GM19025 (cell line): ENCODE data around the gene OR2F2.

Source experiments
- ATAC-seq: cut with Tn5 transposase; IDR thresholded peaks from one replicate; pipeline ENCODE4 v1.9.1; 2021; ENCODE audit warnings: mild to moderate bottlenecking, low read depth, moderate library complexity; ENCODE audit not compliant: unreplicated experiment

OR2F2 gene

DNA sequence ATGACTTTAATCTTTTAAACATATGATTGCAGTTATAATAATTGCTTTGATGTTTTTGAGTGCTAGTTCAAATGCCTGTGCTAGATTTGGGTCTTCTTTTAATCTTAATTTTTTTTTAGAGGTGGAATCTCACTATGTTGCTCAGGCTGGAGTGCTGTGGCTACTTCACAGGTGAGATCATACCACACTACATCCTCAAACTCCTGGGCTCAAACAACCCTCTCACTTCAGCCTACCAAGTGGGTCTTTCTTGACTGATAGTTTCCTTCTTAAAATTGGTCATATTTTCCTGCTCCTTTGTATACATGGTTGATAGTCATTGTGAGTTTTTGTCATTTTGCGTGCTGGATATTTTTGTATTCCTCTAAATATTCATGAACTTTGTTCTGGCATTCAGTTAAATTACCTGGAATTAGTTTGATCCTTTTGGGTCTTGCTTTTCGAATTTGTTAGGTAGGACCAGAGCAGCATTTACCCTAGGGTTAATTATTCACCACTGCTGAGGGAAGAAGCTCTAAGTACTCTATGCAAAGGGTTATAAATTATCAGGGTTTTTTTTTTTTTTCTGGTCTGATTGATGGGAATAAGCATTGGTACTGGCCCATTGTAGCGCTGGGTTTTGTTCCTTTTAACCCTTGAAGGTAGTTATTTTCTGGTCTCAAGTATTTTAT, 21.0 kb upstream of the OR2F2 start:
- no peak for ATAC-seq

DNA sequence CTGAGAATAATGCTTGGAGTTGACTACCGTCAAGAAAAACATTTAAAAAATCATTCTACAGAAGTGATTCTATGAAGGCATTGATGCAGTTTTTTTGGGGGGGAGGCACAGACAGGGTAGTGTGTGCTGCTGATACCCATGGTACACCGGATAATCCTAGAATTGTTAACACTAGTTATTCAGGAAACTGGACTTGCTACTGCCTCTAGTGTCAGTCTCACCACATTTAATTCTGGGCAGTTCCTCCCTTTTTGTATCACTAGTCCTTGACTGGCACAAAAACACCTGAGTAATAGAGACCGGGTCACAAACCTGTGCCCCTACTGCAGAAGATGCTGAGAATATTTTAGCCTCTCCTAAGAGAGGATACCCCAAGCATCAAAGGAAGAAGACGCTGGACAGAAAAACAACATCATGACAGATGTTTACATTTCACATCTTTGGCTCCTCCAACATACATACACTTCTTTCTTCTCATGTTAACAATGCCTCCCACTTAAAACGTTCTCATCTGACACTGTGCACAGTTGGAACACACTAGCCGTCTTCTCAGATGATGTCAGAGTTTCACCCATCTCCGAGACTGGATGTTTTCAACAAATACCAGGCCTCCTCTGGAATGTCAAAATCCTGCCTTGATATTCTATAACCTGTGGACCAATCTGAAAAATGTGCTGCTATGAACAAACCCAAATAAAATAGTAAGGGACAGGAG, 19.9 kb upstream of the OR2F2 start:
- ATAC-seq: no peak

DNA sequence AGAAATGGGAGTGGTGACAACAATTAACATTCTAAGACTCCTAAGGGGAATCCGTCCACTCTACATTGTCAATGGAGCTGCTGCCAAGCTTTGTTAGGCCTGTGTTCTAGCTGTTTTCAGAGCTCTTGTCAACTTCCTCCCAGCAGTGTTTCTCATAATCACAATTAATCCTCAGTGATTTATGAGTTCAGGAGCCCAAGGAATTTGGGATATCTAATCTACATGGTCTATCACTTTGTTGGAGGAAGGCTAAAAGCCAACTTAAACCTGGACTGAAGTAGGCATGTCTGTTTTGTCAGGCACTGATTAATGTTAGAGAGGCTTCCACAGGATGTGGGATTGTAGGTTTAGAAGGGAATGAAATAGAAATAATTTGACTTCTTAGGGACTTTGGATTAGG, 10.2 kb upstream of the OR2F2 start:
- no peak for ATAC-seq

- ATAC-seq: no peak
Observed at GRCh38 chr7:143929224-143929920, 5.7 kb upstream of the OR2F2 start.

GRCh38 chr7:143931739-143932138, 3.3 kb upstream of the OR2F2 start:
- ATAC-seq: no peak

- ATAC-seq: no peak
Observed at GRCh38 chr7:143936087-143937009, 1.3 kb downstream of the OR2F2 start.

- ATAC-seq: no peak
Observed at GRCh38 chr7:143938379-143939243, 3.6 kb downstream of the OR2F2 start.

- no peak for ATAC-seq
Observed at GRCh38 chr7:143945423-143945822, 10.4 kb downstream of the OR2F2 start.

DNA sequence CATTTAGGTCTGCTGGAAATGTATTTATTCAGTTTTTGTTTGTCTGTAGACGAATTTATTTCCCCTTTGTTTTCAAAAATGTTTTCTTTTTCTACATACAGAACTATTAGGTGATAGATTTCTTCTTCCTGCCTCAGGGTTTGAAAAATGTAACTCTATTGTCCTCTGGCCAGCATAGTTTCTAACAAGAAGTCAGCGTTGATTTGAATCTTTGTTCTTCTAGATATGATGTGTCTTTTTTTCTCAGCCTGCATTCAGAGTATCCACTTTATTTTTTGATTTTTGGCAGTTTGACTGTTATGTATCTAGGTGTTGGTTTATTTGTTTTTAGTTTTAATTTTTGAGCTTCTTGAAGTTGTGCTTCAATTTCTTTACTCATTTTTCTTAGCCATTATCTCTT, 12.1 kb downstream of the OR2F2 start:
- no peak for ATAC-seq

DNA sequence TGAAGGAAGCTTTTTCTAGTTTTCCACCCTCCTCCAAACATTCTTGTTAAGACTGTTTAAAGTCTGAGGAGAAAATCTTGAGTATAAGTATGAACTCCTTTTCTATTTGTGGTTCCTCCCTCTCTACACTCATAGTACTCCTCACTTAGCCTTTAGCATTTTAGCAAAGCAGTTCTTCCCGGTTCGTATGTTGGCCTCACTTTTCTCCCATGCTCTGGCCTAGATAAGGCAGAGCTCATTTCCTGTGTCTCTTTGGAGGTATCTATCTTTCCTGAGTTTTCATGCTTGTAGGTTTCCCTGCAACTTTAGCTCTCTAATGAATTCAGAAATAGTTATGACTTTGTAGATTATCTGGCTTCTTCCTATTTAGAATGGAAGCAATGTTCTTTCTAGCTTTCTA, 13.7 kb downstream of the OR2F2 start:
- ATAC-seq: no peak

DNA sequence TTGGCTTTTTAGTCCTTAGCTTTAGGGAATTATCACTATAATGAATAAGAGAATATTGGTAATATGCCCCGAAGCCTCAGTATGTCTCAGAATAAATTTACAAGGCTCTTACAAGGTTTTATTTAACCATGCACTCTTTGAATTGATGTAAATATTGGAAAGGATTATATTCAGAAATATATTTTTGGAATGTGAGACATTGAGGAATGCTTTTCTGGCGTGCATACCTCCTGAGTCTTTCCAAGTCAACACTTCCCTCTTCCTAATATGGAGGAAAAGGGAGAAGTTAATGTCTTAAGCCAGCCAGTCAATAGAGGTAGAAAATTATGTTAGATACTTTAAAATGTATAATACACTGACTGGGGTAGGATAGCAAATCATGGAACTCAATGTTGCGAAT, 18.4 kb downstream of the OR2F2 start:
- no peak for ATAC-seq

GRCh38 chr7:143954135-143954534, 19.1 kb downstream of the OR2F2 start:
- ATAC-seq: no peak

- no peak for ATAC-seq
Observed at GRCh38 chr7:143954544-143954943, 19.5 kb downstream of the OR2F2 start, which contains the start of gene OR2F1. TSS of gene OR2F1 (plus strand) at chr7:143954844. CDS start at chr7:143959971, 5,127 bp downstream.

DNA sequence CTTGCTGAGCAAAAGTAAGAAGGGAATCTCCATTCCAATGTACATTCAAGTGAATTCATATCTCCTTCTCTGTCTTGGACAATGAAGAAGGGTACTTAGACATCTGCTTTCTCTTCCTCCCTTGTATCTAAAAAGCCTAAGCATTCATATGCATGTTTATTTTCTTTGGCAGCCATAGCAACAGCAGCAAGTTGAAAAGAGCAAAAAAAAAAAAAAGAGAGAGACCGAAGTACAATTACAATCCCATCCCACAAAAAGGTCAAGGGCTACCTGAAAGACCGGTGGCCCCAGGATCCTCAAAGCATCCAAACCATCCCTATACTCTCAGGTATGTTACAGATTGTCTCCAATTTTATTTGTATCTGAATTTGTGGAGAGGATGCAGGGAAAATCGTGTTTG, 23.7 kb downstream of the OR2F2 start:
- ATAC-seq: no peak

DNA sequence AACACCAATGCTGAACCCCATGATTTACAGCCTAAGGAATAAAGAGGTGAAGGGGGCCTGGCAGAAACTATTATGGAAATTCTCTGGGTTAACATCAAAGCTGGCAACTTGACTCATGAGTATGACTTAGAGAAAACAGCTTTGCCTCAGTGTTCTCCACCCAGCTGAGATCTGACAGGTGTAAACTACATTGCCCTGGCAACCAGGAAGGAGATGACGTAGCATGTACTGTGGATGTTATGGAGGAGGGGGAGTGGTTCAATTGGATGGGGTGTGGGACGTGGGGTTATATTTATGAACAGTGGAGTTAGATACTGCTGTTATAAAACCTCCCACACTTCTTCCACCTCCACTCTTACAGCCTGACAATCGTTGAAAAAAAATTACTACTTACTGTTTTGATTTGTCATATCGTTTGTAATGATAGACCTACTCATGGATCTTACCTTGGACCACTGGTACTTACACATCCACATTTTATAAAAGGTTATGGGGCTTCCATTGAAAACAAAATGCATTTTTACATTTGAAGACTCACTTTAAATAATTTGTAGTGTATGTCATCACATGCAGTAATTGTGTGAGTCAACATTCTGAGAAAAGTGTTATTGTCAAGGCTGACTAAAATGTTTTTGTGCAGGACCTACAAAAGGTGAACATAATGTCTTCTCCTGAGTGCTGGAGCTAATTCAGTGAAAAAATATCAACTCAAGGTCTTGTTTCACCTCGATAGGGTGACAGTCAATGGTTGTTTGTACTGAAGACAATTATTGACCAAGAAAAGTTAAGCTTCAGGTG, 26.0 kb downstream of the OR2F2 start:
- no peak for ATAC-seq

GRCh38 chr7:143965280-143965679, 30.2 kb downstream of the OR2F2 start:
- no peak for ATAC-seq

GRCh38 chr7:143967398-143967797, 32.4 kb downstream of the OR2F2 start:
- ATAC-seq: no peak

- no peak for ATAC-seq
Observed at GRCh38 chr7:143973870-143974416, 38.9 kb downstream of the OR2F2 start.

DNA sequence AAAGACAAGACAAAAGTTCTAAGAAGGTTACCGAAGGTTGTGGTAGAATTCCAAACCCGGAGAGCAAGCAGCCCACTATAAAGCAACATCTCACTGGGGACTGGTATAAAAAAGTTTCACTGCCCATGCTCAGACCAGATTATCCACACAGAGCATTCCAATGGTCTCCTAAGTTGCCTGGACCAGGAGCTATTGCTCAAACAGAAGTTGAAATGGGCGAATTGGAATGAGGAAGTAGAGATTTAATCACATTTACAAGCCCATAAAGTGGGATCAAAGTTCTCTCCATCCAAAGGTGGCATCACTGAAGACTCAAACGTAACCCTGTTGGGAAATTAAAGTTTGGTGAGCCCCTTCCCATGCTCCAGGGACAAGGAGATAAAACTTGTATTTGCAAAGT, 39.4 kb downstream of the OR2F2 start:
- no peak for ATAC-seq
